B cell (primary cell): ENCODE data around the gene P2RY1. TPM values are rescaled to one million over a fixed set of nuclear protein-coding genes. Genes with fewer than 3 reads are reported as not detected.

Experiments
- ATAC-seq: fragments of 200-7000 bp; cut with Tn5 transposase; one replicate; pipeline ENCODE4 v1.10.0; 2021; ENCODE audit warnings: low read depth, mild to moderate bottlenecking, moderate number of reproducible peaks, moderate library complexity
- CTCF ChIA-PET: fragments of 350-600 bp; sonication (Branson Sonifier 250); formaldehyde crosslinking; loops from one replicate; lab custom pipeline; 2021; ENCODE audit warnings: antibody characterized with exemption, inconsistent platforms; lab: Charles Lee
- POLR2A ChIA-PET: fragments of 350-600 bp; sonication (Branson Sonifier 250); formaldehyde crosslinking; loops from one replicate; lab custom pipeline; 2021; ENCODE audit warnings: antibody characterized with exemption; lab: Charles Lee
- DNase-seq: peaks from one replicate; pipeline ENCODE4 v3.0.0; 2013
- H2AFZ ChIP-seq: 2 replicates; pipeline ENCODE4 v1.6.1; 2012; ENCODE audit warnings: mild to moderate bottlenecking, low read depth, low read length; ENCODE audit not compliant: insufficient read depth, poor library complexity, severe bottlenecking
- H3K27ac ChIP-seq, 2 donors: 1 replicate in 1 of 2; 2 replicates in 1 of 2; pipeline ENCODE4 v1.5.1; 2012 to 2013; ENCODE audit warnings: low read length in 2 of 2, mild to moderate bottlenecking in 2 of 2, moderate library complexity in 1 of 2
- H3K27me3 ChIP-seq, 4 experiments: fragments of 200-600 bp in 1 of 4; sonication (generic) in 1 of 4; replicated peaks in 1 of 4; 1 replicate in 2 of 4; 2 replicates in 2 of 4; pipeline versions ENCODE4 v1.6.1 to v1.7.0; 2013 to 2016; ENCODE audit warnings: low read length in 3 of 4, mild to moderate bottlenecking in 2 of 4, mixed read lengths in 1 of 4, moderate library complexity in 1 of 4; ENCODE audit not compliant: insufficient read depth in 4 of 4, control insufficient read depth in 3 of 4; ENCODE audit errors: control extremely low read depth in 1 of 4
- H3K36me3 ChIP-seq, 2 experiments: replicated peaks in 1 of 2; 1 replicate in 1 of 2; 2 replicates in 1 of 2; pipeline versions ENCODE4 v1.6.1 to v1.7.1; 2013; ENCODE audit warnings: low read length in 1 of 2; ENCODE audit not compliant: insufficient read depth in 2 of 2, control insufficient read depth in 1 of 2; ENCODE audit errors: control extremely low read depth in 1 of 2, extremely low read depth in 1 of 2
- H3K4me1 ChIP-seq, 2 donors: fragments of 200-600 bp in 1 of 2; sonication (generic) in 1 of 2; 1 replicate in 1 of 2; 2 replicates in 1 of 2; pipeline versions ENCODE4 v1.5.1 to v1.6.1; 2013 to 2017; ENCODE audit warnings: low read length in 2 of 2; ENCODE audit not compliant: control insufficient read depth in 2 of 2, insufficient read depth in 2 of 2
- H3K4me2 ChIP-seq: replicated peaks from 2 replicates; pipeline ENCODE3; 2012; ENCODE audit warnings: mild to moderate bottlenecking, low read depth, low read length; ENCODE audit not compliant: poor library complexity, severe bottlenecking
- H3K4me3 ChIP-seq, 5 experiments: fragments of 200-600 bp in 1 of 5; sonication (generic) in 1 of 5; 1 replicate in 3 of 5; 2 replicates in 2 of 5; pipeline versions ENCODE4 v1.5.1 to v1.7.0; 2011 to 2016; ENCODE audit warnings: low read length in 4 of 5, mild to moderate bottlenecking in 4 of 5, low read depth in 2 of 5, control low read depth in 1 of 5, moderate library complexity in 1 of 5; ENCODE audit not compliant: insufficient read depth in 1 of 5; ENCODE audit errors: control extremely low read depth in 1 of 5, extremely low read depth in 1 of 5
- H3K79me2 ChIP-seq: fragments of 200-600 bp; sonication (generic); one replicate; pipeline ENCODE4 v1.6.0; 2016; ENCODE audit warnings: low read length; ENCODE audit not compliant: control insufficient read depth, insufficient read depth
- H3K9ac ChIP-seq: fragments of 200-600 bp; sonication (generic); 2 replicates; pipeline ENCODE4 v1.6.1; 2017; ENCODE audit warnings: mild to moderate bottlenecking, low read length, moderate library complexity
- H3K9me3 ChIP-seq, 3 donors: one replicate each; pipeline versions ENCODE4 v1.6.1 to v1.7.1; 2013; ENCODE audit warnings: low read length in 2 of 3; ENCODE audit not compliant: control insufficient read depth in 2 of 3, insufficient read depth in 1 of 3; ENCODE audit errors: control extremely low read depth in 1 of 3
- H4K20me1 ChIP-seq: 2 replicates; pipeline ENCODE4 v1.6.0; 2012; ENCODE audit warnings: mild to moderate bottlenecking, low read length; ENCODE audit not compliant: insufficient read depth, control insufficient read depth, poor library complexity, severe bottlenecking
- H3K27ac Mint-ChIP-seq: one replicate; pipeline ENCODE4 v1.8.0; 2021; ENCODE audit warnings: mixed read lengths
- H3K27me3 Mint-ChIP-seq: one replicate; pipeline ENCODE4 v1.8.0; 2021; ENCODE audit warnings: mixed read lengths
- H3K4me1 Mint-ChIP-seq: one replicate; pipeline ENCODE4 v1.8.0; 2021; ENCODE audit warnings: mixed read lengths
- H3K4me3 Mint-ChIP-seq: one replicate; pipeline ENCODE4 v1.8.0; 2021; ENCODE audit warnings: mixed read lengths
- H3K9me3 Mint-ChIP-seq: one replicate; pipeline ENCODE4 v1.8.0; 2022; ENCODE audit warnings: mixed read lengths; ENCODE audit not compliant: insufficient read depth
- EZH2 ChIP-seq: IDR thresholded peaks from 2 replicates; pipeline ENCODE4 v1.6.1; 2012; ENCODE audit warnings: borderline replicate concordance, low read depth, mild to moderate bottlenecking, moderate library complexity, low read length; ENCODE audit not compliant: insufficient read depth, poor library complexity, severe bottlenecking
- WGBS: methylation state at CpG from one replicate; pipeline ENCODE4 v1.1.5; 2013; ENCODE audit warnings: missing lambda C conversion rate; ENCODE audit not compliant: insufficient coverage; 5-methylcytosine and 5-hydroxymethylcytosine counted together
- intact Hi-C: fragments of 100-400 bp; cut with micrococcal nuclease; formaldehyde crosslinking; loops from one replicate; pipeline ENCODE4 v1.10.0; 2022
- polyA plus RNA-seq: library from polyadenylated mRNA; depleted of rRNA; stranded (reverse); fragments of >200 nt; gene quantifications from 2 replicates; pipeline ENCODE4 v1.2.3, GENCODE V29; 2012
- total RNA-seq, 2 donors: library from RNA; stranded (reverse); fragments of 120-200 nt in 1 of 2; gene quantifications; 1 replicate in 1 of 2; 2 replicates in 1 of 2; pipeline versions ENCODE4 v1.2.3 to v1.2.4, GENCODE V29; 2013 to 2022
- TF ChIP-seq, protein P1 (sequence below): fragments of 200-600 bp; IDR thresholded peaks from one replicate; pipeline ENCODE4 v1.8.0; 2022; ENCODE audit warnings: antibody characterized with exemption, mild to moderate bottlenecking

The P2RY1 gene
- total and polyA plus RNA-seq, 2 donors (not counting 1 experiment from before 2014, with no cell fraction given) = 0.03 to 0.17 TPM

DNA sequence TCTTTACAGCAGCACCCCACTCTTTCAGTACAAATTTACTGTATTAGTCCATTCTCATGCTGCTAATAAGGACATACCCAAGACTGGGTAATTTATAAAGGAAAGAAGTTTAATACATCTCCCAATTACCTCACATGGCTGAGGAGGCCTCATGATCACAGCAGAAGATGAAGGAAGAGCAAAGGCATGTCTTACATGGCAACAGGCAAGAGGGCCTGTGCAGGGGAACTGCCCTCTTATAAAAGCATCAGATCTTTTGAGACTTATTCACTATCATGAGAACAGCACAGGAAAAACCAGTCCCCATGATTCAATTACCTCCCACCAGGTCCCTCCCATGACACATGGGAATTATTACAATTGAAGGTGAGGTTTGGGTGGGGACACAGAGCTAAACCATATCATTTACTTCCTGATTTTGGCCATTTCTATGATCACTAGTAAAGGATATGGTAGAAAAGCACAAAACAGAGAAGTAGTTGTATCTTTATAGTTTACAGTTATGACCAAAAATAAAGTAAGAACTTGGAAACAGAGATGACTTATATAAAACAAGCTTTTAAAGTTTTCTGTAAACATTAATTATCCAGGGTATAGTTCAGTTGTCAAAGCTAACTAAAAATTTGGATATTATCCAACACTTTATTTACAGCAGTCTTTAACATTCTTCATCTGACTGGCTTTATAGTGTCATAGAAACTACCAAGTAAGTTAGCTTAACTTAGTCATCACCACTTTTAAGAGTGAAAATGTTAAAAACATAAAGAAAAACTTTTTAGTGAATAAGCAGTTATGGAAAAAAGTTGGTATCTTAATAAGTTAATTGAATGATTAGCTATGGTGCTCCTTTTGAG is 40.2 kb downstream of the P2RY1 start:
- Mint-ChIP-seq H3K27me3 (peaks cover 6% of the 10 kb centered on the region), H3K9me3 (peaks cover 2% of the 10 kb centered on the region), H3K27ac (no peak overlapping the region), H3K4me3 (no peak overlapping the region), H3K4me1 (no peaks in the 10 kb centered on the region)
- H2AFZ ChIP-seq = no peak overlapping the region
- intact Hi-C loops = no loop called here
- ATAC-seq (no peak), DNase-seq (no peak)
- H3K4me3 ChIP-seq = no peak overlapping the region
- no peaks in the 10 kb centered on the region for H3K36me3 ChIP-seq
- CTCF ChIA-PET = no interaction called here
- POLR2A ChIA-PET = no interaction called here
- TF ChIP-seq, protein P1, sequence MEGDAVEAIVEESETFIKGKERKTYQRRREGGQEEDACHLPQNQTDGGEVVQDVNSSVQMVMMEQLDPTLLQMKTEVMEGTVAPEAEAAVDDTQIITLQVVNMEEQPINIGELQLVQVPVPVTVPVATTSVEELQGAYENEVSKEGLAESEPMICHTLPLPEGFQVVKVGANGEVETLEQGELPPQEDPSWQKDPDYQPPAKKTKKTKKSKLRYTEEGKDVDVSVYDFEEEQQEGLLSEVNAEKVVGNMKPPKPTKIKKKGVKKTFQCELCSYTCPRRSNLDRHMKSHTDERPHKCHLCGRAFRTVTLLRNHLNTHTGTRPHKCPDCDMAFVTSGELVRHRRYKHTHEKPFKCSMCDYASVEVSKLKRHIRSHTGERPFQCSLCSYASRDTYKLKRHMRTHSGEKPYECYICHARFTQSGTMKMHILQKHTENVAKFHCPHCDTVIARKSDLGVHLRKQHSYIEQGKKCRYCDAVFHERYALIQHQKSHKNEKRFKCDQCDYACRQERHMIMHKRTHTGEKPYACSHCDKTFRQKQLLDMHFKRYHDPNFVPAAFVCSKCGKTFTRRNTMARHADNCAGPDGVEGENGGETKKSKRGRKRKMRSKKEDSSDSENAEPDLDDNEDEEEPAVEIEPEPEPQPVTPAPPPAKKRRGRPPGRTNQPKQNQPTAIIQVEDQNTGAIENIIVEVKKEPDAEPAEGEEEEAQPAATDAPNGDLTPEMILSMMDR = no peak
- no peak for TF ChIP-seq EZH2
- no peaks in the 10 kb centered on the region for H3K79me2 ChIP-seq
- no peak overlapping the region for H3K4me2 ChIP-seq
- no peaks in the 10 kb centered on the region for H3K4me1 ChIP-seq
- H3K27ac ChIP-seq = no peak overlapping the region
- H4K20me1 ChIP-seq = no peaks in the 10 kb centered on the region
- peaks cover 0 to 5% (median 0%) of the 10 kb centered on the region in 3 donors for H3K9me3 ChIP-seq
- H3K27me3 ChIP-seq = no peaks in the 10 kb centered on the region
- H3K9ac ChIP-seq = no peak overlapping the region

DNA sequence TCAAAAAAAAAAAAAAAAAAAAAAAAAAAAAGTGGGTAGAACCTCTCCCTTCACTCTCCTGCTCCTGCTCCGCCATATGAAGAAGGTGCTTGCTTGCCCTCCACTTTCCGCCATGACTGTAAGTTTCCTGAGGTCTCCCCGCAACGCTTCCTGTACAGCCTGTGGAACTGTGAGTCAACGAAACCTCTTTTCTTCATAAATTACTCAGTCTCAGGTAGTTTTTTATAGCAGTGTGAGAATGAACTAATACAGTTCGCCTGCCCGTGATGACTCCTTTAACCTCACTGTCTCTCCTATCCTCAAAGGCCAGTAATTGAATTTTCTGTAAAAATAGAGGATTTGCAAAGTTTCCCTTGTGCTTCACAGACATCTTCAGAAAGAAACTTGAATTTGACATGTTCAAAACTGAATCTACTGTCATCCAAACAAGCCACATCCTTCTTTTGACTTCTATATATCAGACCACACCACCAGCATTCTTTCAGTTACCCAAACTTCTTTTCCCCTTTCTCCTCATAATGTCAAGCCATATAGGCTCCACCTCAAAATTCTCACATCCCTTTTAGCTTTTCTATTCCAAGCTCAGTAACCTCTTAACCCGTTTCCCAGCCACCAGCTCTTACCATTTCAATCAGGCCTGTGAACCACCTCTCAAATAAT is 44.3 kb downstream of the P2RY1 start:
- DNase-seq = no peak
- CTCF ChIA-PET = no interaction called here
- Histone ChIP-seq H3K79me2 (no peaks in the 10 kb centered on the region), H3K4me3 (no peak overlapping the region), H3K27ac (no peak overlapping the region), H3K4me1 (no peaks in the 10 kb centered on the region), H3K36me3 (no peaks in the 10 kb centered on the region), H3K27me3 (no peaks in the 10 kb centered on the region), H4K20me1 (no peaks in the 10 kb centered on the region), H2AFZ (no peak overlapping the region), H3K4me2 (no peak overlapping the region), H3K9ac (no peak overlapping the region), H3K9me3 (no peaks in the 10 kb centered on the region)
- POLR2A ChIA-PET = no interaction called here
- Mint-ChIP-seq H3K9me3 (peaks cover 2% of the 10 kb centered on the region), H3K4me1 (no peaks in the 10 kb centered on the region), H3K27me3 (peaks cover 6% of the 10 kb centered on the region), H3K27ac (no peak overlapping the region), H3K4me3 (no peak overlapping the region)
- 76% methylated on average over 1 of the region's 8 CpGs for WGBS
- no peak for TF ChIP-seq EZH2
- TF ChIP-seq, protein P1 = no peak
- intact Hi-C loops = no loop called here
- no peak for ATAC-seq
